B cell (primary cell): ENCODE results near the gene ZNF79. TPM values are rescaled to one million over a fixed set of nuclear protein-coding genes. Genes with fewer than 3 reads are reported as not detected.

ENCODE experiments used
- ATAC-seq: fragments of 200-7000 bp; cut with Tn5 transposase; one replicate; pipeline ENCODE4 v1.10.0; 2021; ENCODE audit warnings: low read depth, mild to moderate bottlenecking, moderate number of reproducible peaks, moderate library complexity
- CTCF ChIA-PET: fragments of 350-600 bp; sonication (Branson Sonifier 250); formaldehyde crosslinking; loops from one replicate; lab custom pipeline; 2021; ENCODE audit warnings: antibody characterized with exemption, inconsistent platforms; lab: Charles Lee
- POLR2A ChIA-PET: fragments of 350-600 bp; sonication (Branson Sonifier 250); formaldehyde crosslinking; loops from one replicate; lab custom pipeline; 2021; ENCODE audit warnings: antibody characterized with exemption; lab: Charles Lee
- DNase-seq: peaks from one replicate; pipeline ENCODE4 v3.0.0; 2013
- H2AFZ ChIP-seq: 2 replicates; pipeline ENCODE4 v1.6.1; 2012; ENCODE audit warnings: mild to moderate bottlenecking, low read depth, low read length; ENCODE audit not compliant: insufficient read depth, poor library complexity, severe bottlenecking
- H3K27ac ChIP-seq, 2 donors: 1 replicate in 1 of 2; 2 replicates in 1 of 2; pipeline ENCODE4 v1.5.1; 2012 to 2013; ENCODE audit warnings: low read length in 2 of 2, mild to moderate bottlenecking in 2 of 2, moderate library complexity in 1 of 2
- H3K27me3 ChIP-seq, 4 experiments: fragments of 200-600 bp in 1 of 4; sonication (generic) in 1 of 4; replicated peaks in 1 of 4; 1 replicate in 2 of 4; 2 replicates in 2 of 4; pipeline versions ENCODE4 v1.6.1 to v1.7.0; 2013 to 2016; ENCODE audit warnings: low read length in 3 of 4, mild to moderate bottlenecking in 2 of 4, mixed read lengths in 1 of 4, moderate library complexity in 1 of 4; ENCODE audit not compliant: insufficient read depth in 4 of 4, control insufficient read depth in 3 of 4; ENCODE audit errors: control extremely low read depth in 1 of 4
- H3K36me3 ChIP-seq, 2 experiments: replicated peaks in 1 of 2; 1 replicate in 1 of 2; 2 replicates in 1 of 2; pipeline versions ENCODE4 v1.6.1 to v1.7.1; 2013; ENCODE audit warnings: low read length in 1 of 2; ENCODE audit not compliant: insufficient read depth in 2 of 2, control insufficient read depth in 1 of 2; ENCODE audit errors: control extremely low read depth in 1 of 2, extremely low read depth in 1 of 2
- H3K4me1 ChIP-seq, 2 donors: fragments of 200-600 bp in 1 of 2; sonication (generic) in 1 of 2; 1 replicate in 1 of 2; 2 replicates in 1 of 2; pipeline versions ENCODE4 v1.5.1 to v1.6.1; 2013 to 2017; ENCODE audit warnings: low read length in 2 of 2; ENCODE audit not compliant: control insufficient read depth in 2 of 2, insufficient read depth in 2 of 2
- H3K4me2 ChIP-seq: replicated peaks from 2 replicates; pipeline ENCODE3; 2012; ENCODE audit warnings: mild to moderate bottlenecking, low read depth, low read length; ENCODE audit not compliant: poor library complexity, severe bottlenecking
- H3K4me3 ChIP-seq, 5 experiments: fragments of 200-600 bp in 1 of 5; sonication (generic) in 1 of 5; 1 replicate in 3 of 5; 2 replicates in 2 of 5; pipeline versions ENCODE4 v1.5.1 to v1.7.0; 2011 to 2016; ENCODE audit warnings: low read length in 4 of 5, mild to moderate bottlenecking in 4 of 5, low read depth in 2 of 5, control low read depth in 1 of 5, moderate library complexity in 1 of 5; ENCODE audit not compliant: insufficient read depth in 1 of 5; ENCODE audit errors: control extremely low read depth in 1 of 5, extremely low read depth in 1 of 5
- H3K79me2 ChIP-seq: fragments of 200-600 bp; sonication (generic); one replicate; pipeline ENCODE4 v1.6.0; 2016; ENCODE audit warnings: low read length; ENCODE audit not compliant: control insufficient read depth, insufficient read depth
- H3K9ac ChIP-seq: fragments of 200-600 bp; sonication (generic); 2 replicates; pipeline ENCODE4 v1.6.1; 2017; ENCODE audit warnings: mild to moderate bottlenecking, low read length, moderate library complexity
- H3K9me3 ChIP-seq, 3 donors: one replicate each; pipeline versions ENCODE4 v1.6.1 to v1.7.1; 2013; ENCODE audit warnings: low read length in 2 of 3; ENCODE audit not compliant: control insufficient read depth in 2 of 3, insufficient read depth in 1 of 3; ENCODE audit errors: control extremely low read depth in 1 of 3
- H4K20me1 ChIP-seq: 2 replicates; pipeline ENCODE4 v1.6.0; 2012; ENCODE audit warnings: mild to moderate bottlenecking, low read length; ENCODE audit not compliant: insufficient read depth, control insufficient read depth, poor library complexity, severe bottlenecking
- H3K27ac Mint-ChIP-seq: one replicate; pipeline ENCODE4 v1.8.0; 2021; ENCODE audit warnings: mixed read lengths
- H3K27me3 Mint-ChIP-seq: one replicate; pipeline ENCODE4 v1.8.0; 2021; ENCODE audit warnings: mixed read lengths
- H3K4me1 Mint-ChIP-seq: one replicate; pipeline ENCODE4 v1.8.0; 2021; ENCODE audit warnings: mixed read lengths
- H3K4me3 Mint-ChIP-seq: one replicate; pipeline ENCODE4 v1.8.0; 2021; ENCODE audit warnings: mixed read lengths
- H3K9me3 Mint-ChIP-seq: one replicate; pipeline ENCODE4 v1.8.0; 2022; ENCODE audit warnings: mixed read lengths; ENCODE audit not compliant: insufficient read depth
- CTCF ChIP-seq: fragments of 200-600 bp; IDR thresholded peaks from one replicate; pipeline ENCODE4 v1.8.0; 2022; ENCODE audit warnings: antibody characterized with exemption, mild to moderate bottlenecking
- EZH2 ChIP-seq: IDR thresholded peaks from 2 replicates; pipeline ENCODE4 v1.6.1; 2012; ENCODE audit warnings: borderline replicate concordance, low read depth, mild to moderate bottlenecking, moderate library complexity, low read length; ENCODE audit not compliant: insufficient read depth, poor library complexity, severe bottlenecking
- WGBS: methylation state at CpG from one replicate; pipeline ENCODE4 v1.1.5; 2013; ENCODE audit warnings: missing lambda C conversion rate; ENCODE audit not compliant: insufficient coverage; 5-methylcytosine and 5-hydroxymethylcytosine counted together
- intact Hi-C: fragments of 100-400 bp; cut with micrococcal nuclease; formaldehyde crosslinking; loops from one replicate; pipeline ENCODE4 v1.10.0; 2022
- polyA plus RNA-seq: library from polyadenylated mRNA; depleted of rRNA; stranded (reverse); fragments of >200 nt; gene quantifications from 2 replicates; pipeline ENCODE4 v1.2.3, GENCODE V29; 2012
- total RNA-seq, 2 donors: library from RNA; stranded (reverse); fragments of 120-200 nt in 1 of 2; gene quantifications; 1 replicate in 1 of 2; 2 replicates in 1 of 2; pipeline versions ENCODE4 v1.2.3 to v1.2.4, GENCODE V29; 2013 to 2022

ZNF79 gene
- total and polyA plus RNA-seq, 2 donors (not counting 1 experiment from before 2014, with no cell fraction given), result 4.8 to 16.1 TPM

GRCh38 chr9:127444283-127444920, 20.2 kb downstream of the ZNF79 start:
- H2AFZ ChIP-seq, result no peak overlapping the region
- no peaks in the 10 kb centered on the region for H3K79me2 ChIP-seq
- Mint-ChIP-seq H3K4me3 (no peak overlapping the region), H3K27me3 (no peaks in the 10 kb centered on the region), H3K9me3 (no peaks in the 10 kb centered on the region), H3K27ac (peak overlapping the region; percentile 17), H3K4me1 (peaks cover 18% of the 10 kb centered on the region)
- no peak overlapping the region for H3K4me2 ChIP-seq
- no peak overlapping the region for H3K4me3 ChIP-seq
- H3K9me3 ChIP-seq, result peaks cover 0 to 6% (median 0%) of the 10 kb centered on the region in 3 donors
- no peak overlapping the region for H3K9ac ChIP-seq
- TF ChIP-seq CTCF, result no peak
- TF ChIP-seq EZH2, result no peak
- WGBS, result 97% methylated on average over 16 of the region's 17 CpGs
- ChIA-PET POLR2A (interaction anchor here (0.6 kb wide), 1 partner anchor 817 kb away, joined by 7 read pairs; no protein-coding TSS in a partner anchor), CTCF (interaction anchor here (0.6 kb wide), 1 partner anchor 20 kb away, joined by 3 read pairs; the partner anchor contains the start of gene ZNF79)
- ATAC-seq (no peak), DNase-seq (no peak)
- intact Hi-C loops, result no loop called here
- H3K36me3 ChIP-seq, result peaks cover 5 to 80% of the 10 kb centered on the region in 2 experiments
- peaks cover 30% of the 10 kb centered on the region for H4K20me1 ChIP-seq
- no peaks in the 10 kb centered on the region for H3K27me3 ChIP-seq
- no peak overlapping the region for H3K27ac ChIP-seq
- peaks cover 3 to 6% of the 10 kb centered on the region in 2 donors for H3K4me1 ChIP-seq
